ENCODE results near the gene LACRT.

LACRT gene

DNA sequence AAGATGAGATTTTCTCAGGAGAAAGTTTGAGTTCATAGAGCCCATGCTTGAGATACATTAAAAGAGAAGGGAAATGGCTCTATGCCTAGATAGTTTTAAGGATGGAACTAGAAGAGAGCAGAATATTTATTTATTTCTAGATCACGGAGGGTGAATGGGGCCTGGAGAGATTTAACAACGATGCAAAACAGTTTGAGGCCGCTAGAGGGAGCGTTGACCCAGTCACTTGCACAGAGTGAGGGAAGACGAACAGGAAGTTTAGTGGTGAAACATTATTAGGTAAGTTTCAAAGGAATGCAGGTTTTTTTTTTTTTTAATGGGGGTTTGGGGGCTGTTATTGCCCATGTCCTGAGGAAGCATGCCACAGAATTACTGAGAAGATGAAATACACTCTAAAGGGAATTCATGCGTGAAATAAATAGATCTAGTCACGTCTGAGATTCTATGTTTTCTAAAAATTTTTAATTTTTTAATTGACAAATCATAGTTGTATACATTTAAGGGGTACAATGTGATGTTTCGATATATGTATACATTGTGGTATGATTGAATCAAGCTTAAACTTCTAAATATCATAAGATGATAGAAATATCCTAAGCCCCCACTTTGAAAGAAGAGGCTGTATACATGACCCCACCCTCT, 31.4 kb downstream of the LACRT start:
- H3K27ac ChIP-seq (ENCODE audit: insufficient read depth in 1 of 2, low read depth in 1 of 2, low read length in 2 of 2, poor library complexity in 1 of 2, severe bottlenecking in 2 of 2), result no peak overlapping the region
- H3K9me3 ChIP-seq (ENCODE audit: control extremely low read depth in 1 of 5, control insufficient read depth in 4 of 5, insufficient read depth in 2 of 5, low read depth in 1 of 5, low read length in 4 of 5), result no peaks in the 10 kb centered on the region
- no peaks in the 10 kb centered on the region for H3K4me1 ChIP-seq (ENCODE audit: control extremely low read depth in 1 of 4, control insufficient read depth in 4 of 4, insufficient read depth in 4 of 4, low read length in 3 of 4)
- DNase-seq, result peak; percentile 76 to 91 (median 88)
- no peaks in the 10 kb centered on the region for H3K36me3 ChIP-seq (ENCODE audit: control insufficient read depth in 4 of 4, insufficient read depth in 4 of 4, low read length in 3 of 4)
- H3K27me3 ChIP-seq (replicated peaks in 2 of 5; ENCODE audit: control insufficient read depth in 4 of 5, insufficient read depth in 5 of 5, low read length in 4 of 5), result peaks cover 0 to 2% (median 0%) of the 10 kb centered on the region in 5 experiments
- CTCF ChIA-PET, result interaction anchor here (0.6 to 4.7 kb wide), 9 partner anchors 10 to 100 kb away, joined by 3 to 20 read pairs (median 5); no protein-coding TSS in a partner anchor
- 0% methylated on average over 4 of the region's 8 CpGs for WGBS (ENCODE audit: insufficient coverage)
- H3K4me3 ChIP-seq (ENCODE audit: control insufficient read depth in 1 of 7, extremely low read depth in 1 of 7, insufficient read depth in 4 of 7, low read depth in 2 of 7, low read length in 6 of 7), result no peak overlapping the region
- POLR2A ChIA-PET, result interaction anchor here (0.6 kb wide), 1 partner anchor 375 kb away, joined by 5 read pairs; no protein-coding TSS in a partner anchor

DNA sequence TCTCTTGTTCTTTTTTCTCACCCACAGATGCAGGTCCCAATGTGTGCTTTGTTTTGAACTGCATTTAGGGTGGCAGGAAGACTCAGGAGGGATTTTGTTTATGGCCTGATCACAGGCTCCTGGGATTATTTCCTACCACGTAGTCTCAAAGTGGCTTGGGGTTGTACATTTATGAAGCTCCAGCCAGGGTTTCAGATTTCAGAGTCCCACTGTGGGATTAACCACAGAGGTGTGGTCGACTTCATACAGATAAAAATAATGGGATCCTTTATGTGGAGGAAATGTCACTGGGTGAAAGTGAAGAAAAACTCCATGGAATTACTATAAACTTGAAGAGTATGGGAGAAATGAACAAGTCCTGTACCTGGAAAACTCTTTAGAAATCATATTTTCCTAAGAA, 32.0 kb downstream of the LACRT start:
- Histone ChIP-seq H3K4me3 (ENCODE audit: control insufficient read depth in 1 of 7, extremely low read depth in 1 of 7, insufficient read depth in 4 of 7, low read depth in 2 of 7, low read length in 6 of 7) (no peak overlapping the region), H3K27ac (ENCODE audit: insufficient read depth in 1 of 2, low read depth in 1 of 2, low read length in 2 of 2, poor library complexity in 1 of 2, severe bottlenecking in 2 of 2) (no peak overlapping the region), H3K9me3 (ENCODE audit: control extremely low read depth in 1 of 5, control insufficient read depth in 4 of 5, insufficient read depth in 2 of 5, low read depth in 1 of 5, low read length in 4 of 5) (no peaks in the 10 kb centered on the region), H3K27me3 (replicated peaks in 2 of 5; ENCODE audit: control insufficient read depth in 4 of 5, insufficient read depth in 5 of 5, low read length in 4 of 5) (peaks cover 0 to 2% (median 0%) of the 10 kb centered on the region in 5 experiments), H3K4me1 (ENCODE audit: control extremely low read depth in 1 of 4, control insufficient read depth in 4 of 4, insufficient read depth in 4 of 4, low read length in 3 of 4) (no peaks in the 10 kb centered on the region), H3K36me3 (ENCODE audit: control insufficient read depth in 4 of 4, insufficient read depth in 4 of 4, low read length in 3 of 4) (no peaks in the 10 kb centered on the region)
- 100% methylated on average over 1 of the region's 2 CpGs for WGBS (ENCODE audit: insufficient coverage)
- CTCF ChIA-PET, result interaction anchor here (0.8 to 2.3 kb wide), 7 partner anchors 10 to 56 kb away, joined by 3 to 11 read pairs (median 4); no protein-coding TSS in a partner anchor
- no peak for DNase-seq
- POLR2A ChIA-PET, result interaction anchor here (0.6 kb wide), 1 partner anchor 376 kb away, joined by 5 read pairs; no protein-coding TSS in a partner anchor

DNA sequence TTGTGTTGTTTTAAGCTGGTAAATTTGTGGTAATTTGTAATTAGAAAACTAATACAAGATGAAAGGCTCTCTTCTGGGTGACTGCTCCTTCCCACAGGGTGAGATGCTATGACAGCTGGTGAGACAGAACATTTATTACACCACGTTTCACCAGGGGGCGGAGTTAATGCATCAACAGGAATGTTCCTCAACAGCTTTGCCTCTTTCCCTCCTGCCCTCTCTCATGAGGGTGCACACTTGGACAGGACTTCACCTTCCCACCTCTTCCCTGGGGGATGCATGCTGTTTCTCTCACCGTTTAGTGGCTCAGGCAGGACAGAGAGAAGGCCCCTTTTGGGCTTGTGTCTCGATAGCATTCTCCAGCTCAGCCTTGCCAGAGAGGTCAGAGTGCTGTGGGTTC, 32.9 kb downstream of the LACRT start:
- Histone ChIP-seq H3K9me3 (ENCODE audit: control extremely low read depth in 1 of 5, control insufficient read depth in 4 of 5, insufficient read depth in 2 of 5, low read depth in 1 of 5, low read length in 4 of 5) (no peaks in the 10 kb centered on the region), H3K27me3 (replicated peaks in 2 of 5; ENCODE audit: control insufficient read depth in 4 of 5, insufficient read depth in 5 of 5, low read length in 4 of 5) (peaks cover 0 to 2% (median 0%) of the 10 kb centered on the region in 5 experiments), H3K4me1 (ENCODE audit: control extremely low read depth in 1 of 4, control insufficient read depth in 4 of 4, insufficient read depth in 4 of 4, low read length in 3 of 4) (no peaks in the 10 kb centered on the region), H3K4me3 (ENCODE audit: control insufficient read depth in 1 of 7, extremely low read depth in 1 of 7, insufficient read depth in 4 of 7, low read depth in 2 of 7, low read length in 6 of 7) (no peak overlapping the region), H3K27ac (ENCODE audit: insufficient read depth in 1 of 2, low read depth in 1 of 2, low read length in 2 of 2, poor library complexity in 1 of 2, severe bottlenecking in 2 of 2) (no peak overlapping the region), H3K36me3 (ENCODE audit: control insufficient read depth in 4 of 4, insufficient read depth in 4 of 4, low read length in 3 of 4) (no peaks in the 10 kb centered on the region)
- CTCF ChIA-PET, result interaction anchor here (0.8 to 2.3 kb wide), 9 partner anchors 8 to 85 kb away, joined by 3 to 11 read pairs (median 3); no protein-coding TSS in a partner anchor
- POLR2A ChIA-PET, result no interaction called here
- 62% methylated on average over 4 of the region's 4 CpGs for WGBS (ENCODE audit: insufficient coverage)
- DNase-seq, result peak in 1 of 3 donors; percentile 17

DNA sequence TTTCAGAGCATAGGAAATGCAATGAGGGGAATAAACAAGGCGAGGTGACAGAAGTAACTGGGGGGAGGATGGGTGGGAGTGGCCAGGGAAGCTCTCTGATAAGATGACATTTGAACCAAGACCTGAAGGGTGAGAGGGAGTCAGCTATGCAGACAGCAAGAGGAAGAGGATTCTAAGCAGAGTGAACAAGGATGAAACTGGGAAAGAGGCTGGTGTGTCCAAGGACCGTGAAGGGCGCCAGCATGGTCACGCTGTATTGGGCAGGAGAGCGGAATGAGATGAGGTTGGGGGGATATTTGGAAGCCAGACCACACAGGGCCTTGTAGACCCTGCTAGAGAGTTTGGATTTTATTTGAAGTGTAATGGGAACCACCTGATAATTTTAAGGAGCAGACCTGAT, 35.7 kb downstream of the LACRT start:
- no peak for DNase-seq
- H3K4me1 ChIP-seq (ENCODE audit: control extremely low read depth in 1 of 4, control insufficient read depth in 4 of 4, insufficient read depth in 4 of 4, low read length in 3 of 4), result no peaks in the 10 kb centered on the region
- peaks cover 0 to 4% (median 0%) of the 10 kb centered on the region in 5 experiments for H3K27me3 ChIP-seq (replicated peaks in 2 of 5; ENCODE audit: control insufficient read depth in 4 of 5, insufficient read depth in 5 of 5, low read length in 4 of 5)
- no peak overlapping the region for H3K27ac ChIP-seq (ENCODE audit: insufficient read depth in 1 of 2, low read depth in 1 of 2, low read length in 2 of 2, poor library complexity in 1 of 2, severe bottlenecking in 2 of 2)
- ChIA-PET CTCF (interaction anchor here (0.6 to 6.3 kb wide), 11 partner anchors 8 to 473 kb away, joined by 3 to 52 read pairs (median 4); no protein-coding TSS in a partner anchor), POLR2A (no interaction called here)
- no peak overlapping the region for H3K4me3 ChIP-seq (ENCODE audit: control insufficient read depth in 1 of 7, extremely low read depth in 1 of 7, insufficient read depth in 4 of 7, low read depth in 2 of 7, low read length in 6 of 7)
- no peaks in the 10 kb centered on the region for H3K36me3 ChIP-seq (ENCODE audit: control insufficient read depth in 4 of 4, insufficient read depth in 4 of 4, low read length in 3 of 4)
- 91% methylated on average over 5 of the region's 5 CpGs for WGBS (ENCODE audit: insufficient coverage)
- H3K9me3 ChIP-seq (ENCODE audit: control extremely low read depth in 1 of 5, control insufficient read depth in 4 of 5, insufficient read depth in 2 of 5, low read depth in 1 of 5, low read length in 4 of 5), result no peaks in the 10 kb centered on the region

DNA sequence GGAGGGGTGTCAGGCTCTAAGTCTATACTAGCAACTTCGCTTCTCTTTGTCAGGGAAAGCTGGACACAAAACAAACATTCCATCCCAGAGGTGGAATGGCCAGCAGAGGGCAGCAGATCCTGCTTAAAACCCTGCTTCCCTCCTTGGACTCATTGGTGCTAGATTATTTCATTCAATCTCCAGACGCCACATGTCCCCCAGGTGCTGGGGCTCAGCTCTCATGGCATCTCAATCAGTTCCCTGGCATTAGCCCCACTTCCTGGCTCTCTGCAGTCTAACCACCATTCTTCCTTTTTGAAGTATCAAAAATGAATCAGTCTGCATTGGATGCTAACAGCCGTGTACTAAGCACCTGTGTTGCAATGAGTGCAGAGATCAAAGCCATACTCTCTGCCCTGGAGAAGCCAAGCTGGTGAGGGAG, 38.2 kb downstream of the LACRT start:
- H3K4me1 ChIP-seq (ENCODE audit: control extremely low read depth in 1 of 4, control insufficient read depth in 4 of 4, insufficient read depth in 4 of 4, low read length in 3 of 4), result no peaks in the 10 kb centered on the region
- H3K9me3 ChIP-seq (ENCODE audit: control extremely low read depth in 1 of 5, control insufficient read depth in 4 of 5, insufficient read depth in 2 of 5, low read depth in 1 of 5, low read length in 4 of 5), result no peaks in the 10 kb centered on the region
- POLR2A ChIA-PET, result no interaction called here
- DNase-seq, result peak; percentile 48 to 65 (median 57)
- peaks cover 0 to 12% (median 0%) of the 10 kb centered on the region in 5 experiments for H3K27me3 ChIP-seq (replicated peaks in 2 of 5; ENCODE audit: control insufficient read depth in 4 of 5, insufficient read depth in 5 of 5, low read length in 4 of 5)
- no peak overlapping the region for H3K4me3 ChIP-seq (ENCODE audit: control insufficient read depth in 1 of 7, extremely low read depth in 1 of 7, insufficient read depth in 4 of 7, low read depth in 2 of 7, low read length in 6 of 7)
- 42% methylated on average over 3 of the region's 3 CpGs for WGBS (ENCODE audit: insufficient coverage)
- no peak overlapping the region for H3K27ac ChIP-seq (ENCODE audit: insufficient read depth in 1 of 2, low read depth in 1 of 2, low read length in 2 of 2, poor library complexity in 1 of 2, severe bottlenecking in 2 of 2)
- CTCF ChIA-PET, result interaction anchor here (0.8 to 6.3 kb wide), 19 partner anchors 9 to 365 kb away, joined by 3 to 52 read pairs (median 4); partner anchors contain the start of gene PPP1R1A
- H3K36me3 ChIP-seq (ENCODE audit: control insufficient read depth in 4 of 4, insufficient read depth in 4 of 4, low read length in 3 of 4), result no peaks in the 10 kb centered on the region

DNA sequence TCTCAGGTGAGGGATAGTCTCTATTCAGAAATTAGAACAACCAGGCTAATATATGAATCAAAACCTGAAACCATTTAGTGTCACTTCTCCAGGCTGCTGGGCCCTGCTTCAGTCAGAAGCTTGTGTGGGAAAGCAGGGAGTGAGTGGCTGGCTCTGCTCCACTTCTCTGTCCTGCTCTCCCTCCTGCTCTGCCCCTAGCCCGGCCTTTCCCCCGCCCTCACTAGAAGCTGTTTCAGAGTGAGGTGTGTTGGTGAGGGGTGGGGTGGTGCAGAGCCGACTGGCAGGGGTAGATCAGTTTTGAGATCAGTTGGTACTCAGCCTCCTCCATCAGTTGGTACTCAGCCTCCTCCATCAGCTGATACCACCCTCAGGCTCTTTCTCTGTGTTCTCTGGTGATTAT, 39.2 kb downstream of the LACRT start:
- H3K27me3 ChIP-seq (replicated peaks in 2 of 5; ENCODE audit: control insufficient read depth in 4 of 5, insufficient read depth in 5 of 5, low read length in 4 of 5), result peaks cover 0 to 13% (median 3%) of the 10 kb centered on the region in 5 experiments
- no peaks in the 10 kb centered on the region for H3K9me3 ChIP-seq (ENCODE audit: control extremely low read depth in 1 of 5, control insufficient read depth in 4 of 5, insufficient read depth in 2 of 5, low read depth in 1 of 5, low read length in 4 of 5)
- no peaks in the 10 kb centered on the region for H3K4me1 ChIP-seq (ENCODE audit: control extremely low read depth in 1 of 4, control insufficient read depth in 4 of 4, insufficient read depth in 4 of 4, low read length in 3 of 4)
- H3K27ac ChIP-seq (ENCODE audit: insufficient read depth in 1 of 2, low read depth in 1 of 2, low read length in 2 of 2, poor library complexity in 1 of 2, severe bottlenecking in 2 of 2), result no peak overlapping the region
- H3K36me3 ChIP-seq (ENCODE audit: control insufficient read depth in 4 of 4, insufficient read depth in 4 of 4, low read length in 3 of 4), result no peaks in the 10 kb centered on the region
- ChIA-PET CTCF (interaction anchor here (1.4 to 6.3 kb wide), 9 partner anchors 8 to 46 kb away, joined by 3 to 52 read pairs (median 7); partner anchors contain the start of gene PPP1R1A), POLR2A (no interaction called here)
- WGBS (ENCODE audit: insufficient coverage), result no CpG with 5 or more reads among the region's 3 CpGs
- DNase-seq, result no peak
- no peak overlapping the region for H3K4me3 ChIP-seq (ENCODE audit: control insufficient read depth in 1 of 7, extremely low read depth in 1 of 7, insufficient read depth in 4 of 7, low read depth in 2 of 7, low read length in 6 of 7)

DNA sequence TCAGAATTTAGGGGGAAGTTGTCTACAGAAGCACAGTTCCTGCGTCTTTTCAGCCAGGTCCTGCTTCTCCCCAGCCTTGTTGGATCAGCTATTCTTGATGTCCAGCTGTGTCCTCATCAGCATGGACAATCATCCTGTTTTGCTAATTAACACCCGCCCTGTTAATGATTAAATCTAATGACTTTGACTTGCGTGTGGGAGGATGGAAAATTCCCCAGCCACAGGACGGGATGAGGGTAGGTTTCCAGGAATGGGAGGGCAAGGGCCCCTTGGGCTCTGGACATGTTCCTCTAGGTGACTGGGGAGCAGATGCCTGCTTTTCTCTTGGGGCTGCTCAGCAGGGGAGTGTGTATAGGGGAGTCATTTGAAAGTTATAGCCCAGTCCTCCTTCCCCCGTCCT, 41.0 kb downstream of the LACRT start:
- H3K27me3 ChIP-seq (replicated peaks in 2 of 5; ENCODE audit: control insufficient read depth in 4 of 5, insufficient read depth in 5 of 5, low read length in 4 of 5), result peaks cover 0 to 27% (median 18%) of the 10 kb centered on the region in 5 experiments
- no peak overlapping the region for H3K27ac ChIP-seq (ENCODE audit: insufficient read depth in 1 of 2, low read depth in 1 of 2, low read length in 2 of 2, poor library complexity in 1 of 2, severe bottlenecking in 2 of 2)
- WGBS (ENCODE audit: insufficient coverage), result 92% methylated on average over 4 of the region's 5 CpGs
- no peaks in the 10 kb centered on the region for H3K9me3 ChIP-seq (ENCODE audit: control extremely low read depth in 1 of 5, control insufficient read depth in 4 of 5, insufficient read depth in 2 of 5, low read depth in 1 of 5, low read length in 4 of 5)
- no peak for DNase-seq
- ChIA-PET POLR2A (no interaction called here), CTCF (interaction anchor here (1.3 to 2.6 kb wide), 4 partner anchors 11 to 15 kb away, joined by 5 to 17 read pairs (median 8); no protein-coding TSS in a partner anchor)
- no peak overlapping the region for H3K4me3 ChIP-seq (ENCODE audit: control insufficient read depth in 1 of 7, extremely low read depth in 1 of 7, insufficient read depth in 4 of 7, low read depth in 2 of 7, low read length in 6 of 7)
- H3K4me1 ChIP-seq (ENCODE audit: control extremely low read depth in 1 of 4, control insufficient read depth in 4 of 4, insufficient read depth in 4 of 4, low read length in 3 of 4), result peaks cover 0 to 3% (median 2%) of the 10 kb centered on the region in 4 experiments
- no peaks in the 10 kb centered on the region for H3K36me3 ChIP-seq (ENCODE audit: control insufficient read depth in 4 of 4, insufficient read depth in 4 of 4, low read length in 3 of 4)
